ENCODE results near the gene PRR7. TPM values are rescaled to one million over a fixed set of nuclear protein-coding genes. Genes with fewer than 3 reads are reported as not detected.

PRR7 gene
- total RNA-seq, 1 donor from 2014 or later: 0.40 TPM

GRCh38 chr5:177433658-177434217 lies 12.9 kb upstream of the PRR7 start:
- DNase-seq (peak; percentile 21), ATAC-seq (no peak)
- intact Hi-C loops (cut with micrococcal nuclease): no loop called here

GRCh38 chr5:177434437-177434836 lies 12.2 kb upstream of the PRR7 start:
- DNase-seq: peak; percentile 12
- no peak for ATAC-seq
- intact Hi-C loops (cut with micrococcal nuclease): no loop called here

GRCh38 chr5:177434942-177435738 lies 11.5 kb upstream of the PRR7 start:
- no peak for ATAC-seq
- peak; percentile 23 for DNase-seq
- intact Hi-C loops (cut with micrococcal nuclease): no loop called here

GRCh38 chr5:177435847-177436536 lies 10.6 kb upstream of the PRR7 start:
- ATAC-seq (no peak), DNase-seq (no peak)
- intact Hi-C loops (cut with micrococcal nuclease): no loop called here

DNA sequence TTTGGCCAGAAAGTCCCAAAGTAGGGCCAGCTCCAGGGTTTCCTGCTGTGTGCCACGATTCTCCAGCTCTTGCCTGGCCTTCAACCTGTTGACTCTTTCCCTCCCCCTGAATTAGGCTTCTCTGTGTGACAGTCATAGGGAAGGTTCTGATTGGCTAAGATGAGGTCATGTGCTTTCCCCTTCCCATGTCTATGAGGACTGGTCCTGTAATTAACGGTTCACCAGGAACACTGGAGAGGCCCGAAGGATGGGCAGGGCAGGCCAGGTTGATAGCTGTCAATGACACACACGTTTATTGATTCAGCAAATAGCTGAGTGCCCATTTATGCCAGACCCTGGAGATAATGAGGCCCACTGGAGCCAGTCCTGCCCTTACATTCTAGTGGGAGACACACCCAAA lies 9.0 kb upstream of the PRR7 start:
- intact Hi-C loops (cut with micrococcal nuclease): no loop called here
- DNase-seq (no peak), ATAC-seq (no peak)

DNA sequence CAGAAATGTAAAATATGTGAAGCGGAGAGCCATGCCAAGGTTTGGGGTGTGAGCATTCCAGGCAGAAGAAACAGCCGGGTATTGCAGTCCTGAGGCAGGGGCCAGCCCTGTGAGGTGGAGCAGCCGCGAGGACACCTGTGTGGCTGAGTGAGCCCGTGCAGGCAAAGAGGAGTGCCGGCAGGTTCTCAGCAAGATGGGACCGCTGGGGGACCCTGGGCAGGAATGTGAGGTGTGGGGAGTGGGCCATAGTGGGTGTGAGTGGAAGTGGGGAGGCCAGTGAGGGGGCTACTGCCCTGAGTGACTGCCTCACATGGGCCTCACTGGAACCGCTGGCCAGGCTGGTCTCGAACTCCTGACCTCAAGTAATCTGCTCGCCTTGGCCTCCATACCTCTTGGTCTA lies 8.1 kb upstream of the PRR7 start:
- intact Hi-C loops (cut with micrococcal nuclease): no loop called here
- DNase-seq: no peak
- ATAC-seq: no peak

DNA sequence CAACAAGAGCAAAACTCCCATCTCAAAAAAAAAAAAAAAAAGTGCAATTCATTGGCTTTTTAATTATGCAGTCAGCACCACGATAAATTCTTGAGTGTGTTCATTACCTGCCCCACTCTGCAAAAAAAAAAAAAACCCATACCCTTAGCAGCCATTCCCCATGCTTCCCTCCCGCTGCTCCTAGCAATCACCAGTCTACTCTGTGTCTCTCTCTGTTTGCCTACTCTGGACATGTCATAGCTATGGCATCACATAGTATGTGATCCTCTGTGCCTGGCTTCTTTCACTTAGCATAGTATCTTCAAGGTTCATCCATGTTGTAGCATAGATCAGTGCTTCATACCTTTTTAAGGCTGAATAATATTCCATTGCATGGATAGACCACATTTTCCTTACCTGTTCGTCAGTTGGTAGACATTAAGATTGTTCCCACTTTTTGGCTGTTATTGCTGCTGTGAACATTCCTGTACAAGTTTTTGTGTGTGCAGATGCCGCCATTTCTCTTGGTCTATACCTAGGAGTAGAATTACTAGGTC lies 7.0 kb upstream of the PRR7 start:
- intact Hi-C loops (cut with micrococcal nuclease): no loop called here
- DNase-seq (no peak), ATAC-seq (no peak)

- ATAC-seq: no peak
- DNase-seq: no peak
- intact Hi-C loops (cut with micrococcal nuclease): no loop called here
Measured at GRCh38 chr5:177440211-177440989, 6.2 kb upstream of the PRR7 start.

- ATAC-seq (no peak), DNase-seq (no peak)
- intact Hi-C loops (cut with micrococcal nuclease): no loop called here
Measured at GRCh38 chr5:177440990-177441780, 5.4 kb upstream of the PRR7 start.

- intact Hi-C loops (cut with micrococcal nuclease): no loop called here
- ATAC-seq (no peak), DNase-seq (no peak)
Measured at GRCh38 chr5:177442066-177442826, 4.4 kb upstream of the PRR7 start.

DNA sequence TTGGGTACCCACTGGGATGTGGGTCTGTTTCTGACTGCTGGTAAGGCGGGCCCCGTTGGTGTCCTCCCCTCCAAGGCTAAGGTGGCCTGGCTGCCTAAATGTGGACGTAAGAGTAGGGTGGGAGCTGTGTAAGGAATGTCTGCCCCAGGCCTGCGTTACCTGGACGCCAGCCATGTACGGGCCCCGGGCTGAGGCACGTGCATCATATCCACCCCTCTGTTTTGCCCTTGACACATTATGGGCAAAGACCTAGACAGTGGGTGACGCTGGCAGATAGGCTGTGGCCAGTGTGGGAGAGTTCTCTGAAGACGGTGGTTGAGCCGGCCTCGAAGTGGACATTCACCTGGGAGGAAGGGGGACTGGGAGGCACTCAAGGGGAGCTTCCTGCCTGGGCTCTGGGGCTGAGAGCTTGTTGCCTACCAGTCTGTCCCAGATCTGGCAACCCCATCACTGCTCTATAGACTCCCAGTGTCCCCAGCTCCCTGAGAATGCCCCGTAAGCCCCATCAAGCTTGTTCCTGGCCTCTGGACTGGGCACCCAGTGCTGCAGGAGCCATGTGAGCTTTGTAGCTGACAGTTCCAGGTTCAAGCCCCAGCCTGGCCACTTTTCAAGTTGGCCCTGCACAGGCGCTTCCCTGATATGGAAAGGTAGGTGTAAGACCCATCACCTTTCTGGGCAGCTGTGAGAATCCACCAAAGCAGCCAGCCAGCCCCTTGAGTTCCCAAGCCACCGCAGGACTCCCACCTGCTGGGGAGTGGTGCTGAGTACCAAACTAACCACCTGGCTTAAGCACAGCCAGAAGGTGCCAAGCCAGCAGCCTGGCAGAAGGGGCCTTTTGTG lies 3.2 kb upstream of the PRR7 start:
- intact Hi-C loops (cut with micrococcal nuclease): no loop called here
- ATAC-seq (no peak), DNase-seq (no peak)

DNA sequence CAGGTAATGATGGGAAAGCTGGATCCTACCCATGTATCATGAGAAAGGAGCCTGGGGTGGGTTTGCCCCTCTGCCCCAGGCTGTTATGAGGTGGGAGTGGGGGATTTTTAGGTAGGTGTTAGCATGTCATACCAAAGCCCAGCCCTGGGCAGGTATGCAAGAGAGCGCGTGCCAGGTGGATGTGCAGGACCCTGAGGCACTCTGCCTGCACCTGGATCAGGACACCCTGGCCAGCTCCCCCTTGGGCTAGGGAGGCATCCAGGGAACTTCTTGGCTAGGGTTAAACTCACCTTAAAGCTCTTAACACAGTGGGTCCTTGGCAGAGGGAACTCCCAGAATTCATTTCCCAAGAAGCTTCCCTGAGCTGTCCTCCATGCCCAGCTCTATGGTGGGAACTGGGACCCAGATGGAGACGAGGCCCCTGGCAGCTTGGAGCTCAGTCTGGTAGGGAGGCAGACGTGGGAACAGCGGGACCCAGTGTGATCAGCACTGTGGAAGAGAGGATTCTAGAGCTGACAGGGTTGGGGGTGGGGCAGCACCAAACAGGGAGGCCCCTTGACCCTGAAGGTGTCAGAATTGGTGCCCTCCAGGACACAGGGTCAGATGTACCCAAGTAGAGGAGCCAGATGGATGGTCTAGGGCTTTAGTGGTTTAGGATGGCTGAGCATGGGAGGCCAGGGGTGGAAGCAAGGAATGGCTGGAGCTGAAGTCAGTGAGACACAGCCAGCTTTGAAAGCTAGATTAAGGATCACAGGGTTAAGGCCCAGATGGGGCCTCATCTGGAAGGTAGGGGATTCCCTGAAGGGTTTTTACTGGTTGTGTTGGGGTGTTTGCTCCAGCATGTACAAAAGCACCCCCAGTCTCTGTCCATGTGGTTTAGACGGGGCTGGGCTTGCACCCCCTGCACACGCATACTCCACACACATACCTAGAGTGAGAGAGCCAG lies 2.2 kb upstream of the PRR7 start:
- intact Hi-C loops (cut with micrococcal nuclease): no loop called here
- DNase-seq (no peak), ATAC-seq (no peak)

DNA sequence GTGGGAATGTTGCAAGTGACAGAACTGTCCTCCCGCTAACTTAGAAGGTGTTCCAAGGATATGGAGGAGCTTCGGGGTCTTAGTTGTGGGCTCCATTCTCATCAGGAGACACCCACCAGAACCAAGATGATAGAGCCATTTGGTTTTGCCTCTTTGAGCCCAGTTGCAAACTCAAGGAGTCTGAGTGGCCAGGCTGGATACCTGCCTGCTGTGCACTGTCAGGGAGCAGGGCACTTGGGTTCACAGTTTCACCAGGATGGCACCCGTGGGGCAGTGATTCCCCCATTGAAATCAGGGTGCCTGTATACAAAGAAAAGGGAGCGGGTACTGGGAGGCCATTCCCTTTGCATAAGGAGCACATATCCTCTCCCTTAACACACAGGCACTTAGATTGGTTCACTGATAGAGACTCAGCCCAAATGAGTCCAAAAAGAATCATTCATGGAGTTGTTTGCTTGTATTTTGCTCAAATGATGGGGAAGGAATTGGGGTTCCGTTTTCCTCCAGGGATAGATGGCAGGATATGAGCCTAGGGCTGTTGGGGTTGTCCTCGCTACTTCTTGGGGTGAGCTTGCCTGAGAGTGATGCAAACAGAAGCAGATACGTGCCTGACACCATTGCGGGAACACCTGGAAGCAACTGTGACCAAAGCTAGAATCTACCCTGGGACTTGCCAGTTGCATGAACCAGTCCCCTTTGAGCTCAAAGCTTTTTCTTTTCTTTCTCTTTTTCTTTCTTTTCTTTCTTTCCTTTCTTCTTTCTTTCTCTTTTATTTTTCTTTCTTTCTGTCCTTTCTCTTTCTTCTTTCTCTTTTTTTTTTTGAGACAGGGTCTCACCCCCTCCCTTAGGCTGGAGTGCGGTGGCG lies 1.3 kb upstream of the PRR7 start:
- ATAC-seq (no peak), DNase-seq (no peak)
- intact Hi-C loops (cut with micrococcal nuclease): no loop called here

- intact Hi-C loops (cut with micrococcal nuclease): no loop called here
- no peak for ATAC-seq
- no peak for DNase-seq
Measured at GRCh38 chr5:177445917-177446199, 756 bp upstream of the PRR7 start.

DNA sequence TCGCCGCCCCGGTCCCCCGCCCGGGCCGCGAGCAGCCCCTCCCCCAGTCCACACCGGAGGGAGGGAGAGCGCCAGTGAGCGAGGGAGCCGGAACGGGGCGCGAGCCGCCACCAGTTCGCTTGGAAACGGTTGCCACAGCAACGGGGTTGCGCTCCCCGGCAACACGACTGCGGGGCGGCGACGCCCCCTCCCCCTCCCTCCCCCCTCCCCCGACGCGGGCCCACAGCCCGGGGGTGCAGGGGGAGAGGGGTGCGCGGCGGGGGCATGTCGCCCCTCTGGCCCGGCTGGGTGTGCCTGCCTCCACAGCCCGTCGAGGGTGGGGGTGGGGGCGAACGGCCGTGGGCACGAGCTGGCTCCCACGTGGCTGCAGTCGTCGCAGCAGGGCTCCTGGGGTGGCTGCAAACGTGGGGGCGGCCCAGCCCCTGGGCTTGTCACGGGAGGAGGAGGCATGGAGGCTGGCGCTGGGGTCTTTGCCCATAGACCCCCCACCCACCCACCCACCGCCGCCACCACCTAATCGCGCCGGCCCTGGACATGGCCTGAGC lies 524 bp downstream of the PRR7 start:
- no peak for ATAC-seq
- peak; percentile 57 for DNase-seq
- intact Hi-C loops (cut with micrococcal nuclease): no loop called here
